HepG2 (cell line): Measurements from ENCODE around the gene TRMT112. TPM values are rescaled to one million over a fixed set of nuclear protein-coding genes. Genes with fewer than 3 reads are reported as not detected.

Experiments
- FOXK2 ChIP-seq: fragments of 450-650 bp; IDR thresholded peaks from 2 replicates; pipeline ENCODE4 v1.6.1; 2016
- HIVEP1 ChIP-seq: sonication (generic); formaldehyde crosslinking; IDR thresholded peaks from 2 replicates; pipeline ENCODE4 v1.4.0; 2020; ENCODE audit warnings: mild to moderate bottlenecking, missing genetic modification reagents
- ISL2 ChIP-seq: sonication (generic); formaldehyde crosslinking; IDR thresholded peaks from 2 replicates; pipeline ENCODE4 v1.5.0; 2020; ENCODE audit warnings: missing genetic modification reagents
- PCBP2 ChIP-seq: fragments of 200-400 bp; formaldehyde crosslinking; optimal IDR thresholded peaks from 2 replicates; pipeline ENCODE3; 2018; ENCODE audit warnings: low read length, low read depth; ENCODE audit not compliant: poor library complexity, severe bottlenecking
- RARA ChIP-seq: IDR thresholded peaks from 2 replicates; pipeline ENCODE4 v1.6.1; 2016; ENCODE audit warnings: missing genetic modification reagents, missing compliant biosample characterization
- RCOR2 ChIP-seq: IDR thresholded peaks from 2 replicates; pipeline ENCODE4 v1.6.1; 2016; ENCODE audit warnings: missing biosample characterization, missing genetic modification reagents
- TBX2 ChIP-seq: sonication (generic); formaldehyde crosslinking; IDR thresholded peaks from 2 replicates; pipeline ENCODE4 v1.5.0; 2020; ENCODE audit warnings: missing genetic modification reagents, mild to moderate bottlenecking, borderline replicate concordance
- TEAD3 ChIP-seq: optimal IDR thresholded peaks from 2 replicates; pipeline ENCODE3; 2016; ENCODE audit warnings: borderline replicate concordance
- ZKSCAN1 ChIP-seq: fragments of 150-350 bp; IDR thresholded peaks from 2 replicates; pipeline ENCODE4 v1.6.1; 2014; ENCODE audit warnings: low read length
- ZMAT3 ChIP-seq: sonication (generic); formaldehyde crosslinking; conservative IDR thresholded peaks from 2 replicates; pipeline ENCODE4 v1.7.0; 2021; ENCODE audit warnings: missing genetic modification reagents
- ZNF24 ChIP-seq: fragments of 450-650 bp; IDR thresholded peaks from 2 replicates; pipeline ENCODE4 v1.6.1; 2017; ENCODE audit warnings: antibody characterized with exemption, mild to moderate bottlenecking
- ZNF781 ChIP-seq: sonication (generic); formaldehyde crosslinking; IDR thresholded peaks from 2 replicates; pipeline ENCODE4 v1.5.1; 2020; ENCODE audit warnings: borderline replicate concordance, mild to moderate bottlenecking, missing genetic modification reagents; ENCODE audit errors: not compliant biosample characterization
- ZSCAN22 ChIP-seq: sonication (generic); formaldehyde crosslinking; IDR thresholded peaks from 2 replicates; pipeline ENCODE4 v1.4.0; 2020; ENCODE audit warnings: mild to moderate bottlenecking, missing genetic modification reagents
- ZSCAN25 ChIP-seq: sonication (generic); formaldehyde crosslinking; IDR thresholded peaks from 2 replicates; pipeline ENCODE4 v1.8.0; 2022; ENCODE audit warnings: mild to moderate bottlenecking, missing genetic modification reagents
- polyA plus RNA-seq, 8 experiments: library from polyadenylated mRNA; depleted of rRNA in 3 of 8; stranded (reverse) in 7 of 8; unstranded in 1 of 8; fragments of >200 nt; fragmentation: Illumina TruSeq in 4 of 8; extraction: Trizol in 4 of 8; gene quantifications; 2 replicates each; pipeline versions ENCODE4 v1.2.1 to v1.2.3, GENCODE V29; 2011 to 2016; ENCODE audit warnings: low read depth in 4 of 8, missing spikeins in 1 of 8, mixed read lengths in 1 of 8; ENCODE audit not compliant: insufficient read depth in 1 of 8
- total RNA-seq, 5 experiments: library from RNA; depleted of rRNA; stranded (reverse); fragments of >200 nt; fragmentation: Illumina TruSeq; extraction: Trizol; gene quantifications; 2 replicates each; pipeline ENCODE4 v1.2.3, GENCODE V29; 2016; ENCODE audit warnings: low read depth in 1 of 5
- TF ChIP-seq, protein P1 (sequence below): sonication (generic); formaldehyde crosslinking; IDR thresholded peaks from 2 replicates; pipeline ENCODE4 v1.9.0; 2022; ENCODE audit warnings: low read depth, missing genetic modification reagents
- TF ChIP-seq, protein P2 (sequence below): sonication (generic); formaldehyde crosslinking; IDR thresholded peaks from 2 replicates; pipeline ENCODE4 v1.4.0; 2020; ENCODE audit warnings: missing genetic modification reagents, borderline replicate concordance
- TF ChIP-seq, protein P3 (sequence below): IDR thresholded peaks from 2 replicates; pipeline ENCODE4 v1.6.1; 2016; ENCODE audit warnings: control low read depth
- TF ChIP-seq, protein P4 (sequence below): sonication (generic); formaldehyde crosslinking; IDR thresholded peaks from 2 replicates; pipeline ENCODE4 v1.5.1; 2020; ENCODE audit warnings: mild to moderate bottlenecking, missing genetic modification reagents, moderate library complexity

Gene TRMT112
- total and polyA plus RNA-seq, 2 of the 13 experiments (the other 11 are each of a cell fraction or from before 2014, with no cell fraction given), result 186 to 409 TPM

DNA sequence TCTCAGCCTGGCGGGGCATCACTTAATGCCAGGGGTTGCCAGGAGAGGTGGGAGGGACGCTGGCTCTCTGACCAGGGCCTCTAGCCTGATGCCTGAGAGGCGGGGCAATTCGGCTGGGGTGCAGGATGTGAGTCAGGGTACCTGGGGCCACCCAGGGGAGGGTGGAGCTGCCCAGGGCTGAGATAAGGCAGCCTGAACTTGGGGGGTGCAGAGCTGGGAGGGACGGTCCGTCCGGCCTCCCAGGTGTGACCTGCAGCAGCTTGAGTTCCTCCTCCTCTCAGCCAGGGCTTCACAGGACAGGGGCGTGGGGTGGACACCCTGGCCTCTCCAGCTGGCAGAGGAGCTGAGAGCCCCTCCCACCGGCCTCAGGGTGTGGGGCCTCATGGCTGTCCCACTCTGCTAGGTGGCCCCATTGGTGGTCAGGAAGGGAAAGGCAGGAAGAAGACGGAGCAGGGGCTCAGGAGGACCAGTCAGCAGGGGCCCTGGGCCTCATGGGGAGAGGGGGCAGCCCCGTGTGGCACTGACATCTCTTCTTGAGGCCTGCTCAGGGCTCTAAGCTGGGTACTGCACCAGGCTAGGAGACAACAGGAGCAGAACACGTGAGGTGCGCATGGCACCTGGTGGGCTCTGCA, 40.7 kb upstream of the TRMT112 start (continued):
- peak; percentile 45; the same call in 1 of the 2 replicates for TF ChIP-seq TBX2 (CRISPR knock-in tag)
- no peak for TF ChIP-seq ZNF24
- TF ChIP-seq, protein P1, sequence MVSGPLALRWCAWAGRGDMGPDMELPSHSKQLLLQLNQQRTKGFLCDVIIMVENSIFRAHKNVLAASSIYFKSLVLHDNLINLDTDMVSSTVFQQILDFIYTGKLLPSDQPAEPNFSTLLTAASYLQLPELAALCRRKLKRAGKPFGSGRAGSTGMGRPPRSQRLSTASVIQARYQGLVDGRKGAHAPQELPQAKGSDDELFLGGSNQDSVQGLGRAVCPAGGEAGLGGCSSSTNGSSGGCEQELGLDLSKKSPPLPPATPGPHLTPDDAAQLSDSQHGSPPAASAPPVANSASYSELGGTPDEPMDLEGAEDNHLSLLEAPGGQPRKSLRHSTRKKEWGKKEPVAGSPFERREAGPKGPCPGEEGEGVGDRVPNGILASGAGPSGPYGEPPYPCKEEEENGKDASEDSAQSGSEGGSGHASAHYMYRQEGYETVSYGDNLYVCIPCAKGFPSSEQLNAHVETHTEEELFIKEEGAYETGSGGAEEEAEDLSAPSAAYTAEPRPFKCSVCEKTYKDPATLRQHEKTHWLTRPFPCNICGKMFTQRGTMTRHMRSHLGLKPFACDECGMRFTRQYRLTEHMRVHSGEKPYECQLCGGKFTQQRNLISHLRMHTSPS (CRISPR knock-in tag), result peak; percentile 46; the same call in 1 of the 2 replicates
- TF ChIP-seq ZNF781 (CRISPR knock-in tag), result no peak
- no peak for TF ChIP-seq RARA (CRISPR knock-in tag)
- 0 out of 2 replicates have a peak, but pooled peaks have one; percentile 24 for TF ChIP-seq ZMAT3 (CRISPR knock-in tag)
- TF ChIP-seq FOXK2, result no peak
- TF ChIP-seq TEAD3 (CRISPR knock-in tag), result no peak
- TF ChIP-seq, protein P2, sequence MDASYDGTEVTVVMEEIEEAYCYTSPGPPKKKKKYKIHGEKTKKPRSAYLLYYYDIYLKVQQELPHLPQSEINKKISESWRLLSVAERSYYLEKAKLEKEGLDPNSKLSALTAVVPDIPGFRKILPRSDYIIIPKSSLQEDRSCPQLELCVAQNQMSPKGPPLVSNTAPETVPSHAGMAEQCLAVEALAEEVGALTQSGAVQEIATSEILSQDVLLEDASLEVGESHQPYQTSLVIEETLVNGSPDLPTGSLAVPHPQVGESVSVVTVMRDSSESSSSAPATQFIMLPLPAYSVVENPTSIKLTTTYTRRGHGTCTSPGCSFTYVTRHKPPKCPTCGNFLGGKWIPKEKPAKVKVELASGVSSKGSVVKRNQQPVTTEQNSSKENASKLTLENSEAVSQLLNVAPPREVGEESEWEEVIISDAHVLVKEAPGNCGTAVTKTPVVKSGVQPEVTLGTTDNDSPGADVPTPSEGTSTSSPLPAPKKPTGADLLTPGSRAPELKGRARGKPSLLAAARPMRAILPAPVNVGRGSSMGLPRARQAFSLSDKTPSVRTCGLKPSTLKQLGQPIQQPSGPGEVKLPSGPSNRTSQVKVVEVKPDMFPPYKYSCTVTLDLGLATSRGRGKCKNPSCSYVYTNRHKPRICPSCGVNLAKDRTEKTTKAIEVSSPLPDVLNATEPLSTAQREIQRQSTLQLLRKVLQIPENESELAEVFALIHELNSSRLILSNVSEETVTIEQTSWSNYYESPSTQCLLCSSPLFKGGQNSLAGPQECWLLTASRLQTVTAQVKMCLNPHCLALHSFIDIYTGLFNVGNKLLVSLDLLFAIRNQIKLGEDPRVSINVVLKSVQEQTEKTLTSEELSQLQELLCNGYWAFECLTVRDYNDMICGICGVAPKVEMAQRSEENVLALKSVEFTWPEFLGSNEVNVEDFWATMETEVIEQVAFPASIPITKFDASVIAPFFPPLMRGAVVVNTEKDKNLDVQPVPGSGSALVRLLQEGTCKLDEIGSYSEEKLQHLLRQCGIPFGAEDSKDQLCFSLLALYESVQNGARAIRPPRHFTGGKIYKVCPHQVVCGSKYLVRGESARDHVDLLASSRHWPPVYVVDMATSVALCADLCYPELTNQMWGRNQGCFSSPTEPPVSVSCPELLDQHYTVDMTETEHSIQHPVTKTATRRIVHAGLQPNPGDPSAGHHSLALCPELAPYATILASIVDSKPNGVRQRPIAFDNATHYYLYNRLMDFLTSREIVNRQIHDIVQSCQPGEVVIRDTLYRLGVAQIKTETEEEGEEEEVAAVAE (CRISPR knock-in tag), result no peak
- TF ChIP-seq ZSCAN25 (CRISPR knock-in tag), result 0 out of 2 replicates have a peak, but pooled peaks have one; percentile 15
- TF ChIP-seq, protein P3, sequence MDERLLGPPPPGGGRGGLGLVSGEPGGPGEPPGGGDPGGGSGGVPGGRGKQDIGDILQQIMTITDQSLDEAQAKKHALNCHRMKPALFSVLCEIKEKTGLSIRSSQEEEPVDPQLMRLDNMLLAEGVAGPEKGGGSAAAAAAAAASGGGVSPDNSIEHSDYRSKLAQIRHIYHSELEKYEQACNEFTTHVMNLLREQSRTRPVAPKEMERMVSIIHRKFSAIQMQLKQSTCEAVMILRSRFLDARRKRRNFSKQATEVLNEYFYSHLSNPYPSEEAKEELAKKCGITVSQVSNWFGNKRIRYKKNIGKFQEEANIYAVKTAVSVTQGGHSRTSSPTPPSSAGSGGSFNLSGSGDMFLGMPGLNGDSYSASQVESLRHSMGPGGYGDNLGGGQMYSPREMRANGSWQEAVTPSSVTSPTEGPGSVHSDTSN (CRISPR knock-in tag), result no peak
- no peak for TF ChIP-seq ZKSCAN1
- TF ChIP-seq HIVEP1 (CRISPR knock-in tag), result no peak
- TF ChIP-seq, protein P4, sequence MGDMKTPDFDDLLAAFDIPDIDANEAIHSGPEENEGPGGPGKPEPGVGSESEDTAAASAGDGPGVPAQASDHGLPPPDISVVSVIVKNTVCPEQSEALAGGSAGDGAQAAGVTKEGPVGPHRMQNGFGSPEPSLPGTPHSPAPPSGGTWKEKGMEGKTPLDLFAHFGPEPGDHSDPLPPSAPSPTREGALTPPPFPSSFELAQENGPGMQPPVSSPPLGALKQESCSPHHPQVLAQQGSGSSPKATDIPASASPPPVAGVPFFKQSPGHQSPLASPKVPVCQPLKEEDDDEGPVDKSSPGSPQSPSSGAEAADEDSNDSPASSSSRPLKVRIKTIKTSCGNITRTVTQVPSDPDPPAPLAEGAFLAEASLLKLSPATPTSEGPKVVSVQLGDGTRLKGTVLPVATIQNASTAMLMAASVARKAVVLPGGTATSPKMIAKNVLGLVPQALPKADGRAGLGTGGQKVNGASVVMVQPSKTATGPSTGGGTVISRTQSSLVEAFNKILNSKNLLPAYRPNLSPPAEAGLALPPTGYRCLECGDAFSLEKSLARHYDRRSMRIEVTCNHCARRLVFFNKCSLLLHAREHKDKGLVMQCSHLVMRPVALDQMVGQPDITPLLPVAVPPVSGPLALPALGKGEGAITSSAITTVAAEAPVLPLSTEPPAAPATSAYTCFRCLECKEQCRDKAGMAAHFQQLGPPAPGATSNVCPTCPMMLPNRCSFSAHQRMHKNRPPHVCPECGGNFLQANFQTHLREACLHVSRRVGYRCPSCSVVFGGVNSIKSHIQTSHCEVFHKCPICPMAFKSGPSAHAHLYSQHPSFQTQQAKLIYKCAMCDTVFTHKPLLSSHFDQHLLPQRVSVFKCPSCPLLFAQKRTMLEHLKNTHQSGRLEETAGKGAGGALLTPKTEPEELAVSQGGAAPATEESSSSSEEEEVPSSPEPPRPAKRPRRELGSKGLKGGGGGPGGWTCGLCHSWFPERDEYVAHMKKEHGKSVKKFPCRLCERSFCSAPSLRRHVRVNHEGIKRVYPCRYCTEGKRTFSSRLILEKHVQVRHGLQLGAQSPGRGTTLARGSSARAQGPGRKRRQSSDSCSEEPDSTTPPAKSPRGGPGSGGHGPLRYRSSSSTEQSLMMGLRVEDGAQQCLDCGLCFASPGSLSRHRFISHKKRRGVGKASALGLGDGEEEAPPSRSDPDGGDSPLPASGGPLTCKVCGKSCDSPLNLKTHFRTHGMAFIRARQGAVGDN (CRISPR knock-in tag), result peak; percentile 72; the same call in 1 of the 2 replicates
- no peak for TF ChIP-seq ISL2
- TF ChIP-seq RCOR2 (CRISPR knock-in tag), result no peak
- no peak for TF ChIP-seq ZSCAN22
- TF ChIP-seq PCBP2, result no peak
